CD14-positive monocyte (primary cell): ENCODE data around the gene BBS9. TPM values are rescaled to one million over a fixed set of nuclear protein-coding genes. Genes with fewer than 3 reads are reported as not detected.

Experiments
- DNase-seq, 3 donors: peaks; one replicate each; pipeline ENCODE4 v3.0.0-alpha.2; 2011 to 2022
- H2AFZ ChIP-seq: 2 replicates; pipeline ENCODE4 v1.6.0; 2012; ENCODE audit warnings: mild to moderate bottlenecking, low read depth, low read length, inconsistent platforms; ENCODE audit not compliant: insufficient read depth, poor library complexity, severe bottlenecking
- H3K27ac ChIP-seq, 2 donors: 1 replicate in 1 of 2; 2 replicates in 1 of 2; pipeline ENCODE4 v1.5.1; 2012 to 2013; ENCODE audit warnings: low read length in 2 of 2, control low read depth in 1 of 2, inconsistent platforms in 1 of 2, low read depth in 1 of 2, mild to moderate bottlenecking in 1 of 2
- H3K27me3 ChIP-seq, 2 donors: one replicate each; pipeline versions ENCODE4 v1.6.0 to v1.6.1; 2011 to 2013; ENCODE audit warnings: low read length in 2 of 2; ENCODE audit not compliant: control insufficient read depth in 2 of 2, insufficient read depth in 2 of 2
- H3K36me3 ChIP-seq, 2 donors: replicated peaks in 1 of 2; 1 replicate in 1 of 2; 2 replicates in 1 of 2; pipeline versions ENCODE4 v1.5.1 to v1.6.1; 2012 to 2013; ENCODE audit warnings: low read length in 2 of 2, control low read depth in 1 of 2, inconsistent platforms in 1 of 2, mild to moderate bottlenecking in 1 of 2; ENCODE audit not compliant: insufficient read depth in 2 of 2, control insufficient read depth in 1 of 2
- H3K4me1 ChIP-seq, 2 donors: 1 replicate in 1 of 2; 2 replicates in 1 of 2; pipeline versions ENCODE4 v1.5.1 to v1.6.1; 2012 to 2013; ENCODE audit warnings: low read length in 2 of 2, control low read depth in 1 of 2, inconsistent platforms in 1 of 2, mild to moderate bottlenecking in 1 of 2, moderate library complexity in 1 of 2; ENCODE audit not compliant: insufficient read depth in 2 of 2, control insufficient read depth in 1 of 2
- H3K4me2 ChIP-seq: replicated peaks from 2 replicates; pipeline ENCODE3; 2012; ENCODE audit warnings: low read length, moderate library complexity, mild to moderate bottlenecking; ENCODE audit not compliant: poor library complexity, severe bottlenecking; ENCODE audit errors: extremely low read depth
- H3K4me3 ChIP-seq, 3 experiments: fragments of 200-600 bp in 1 of 3; sonication (generic) in 1 of 3; replicated peaks in 1 of 3; 1 replicate in 2 of 3; 2 replicates in 1 of 3; pipeline ENCODE4 v1.5.1; 2011 to 2013; ENCODE audit warnings: low read length in 3 of 3, mild to moderate bottlenecking in 3 of 3, control low read depth in 2 of 3, low read depth in 2 of 3, inconsistent platforms in 1 of 3, moderate library complexity in 1 of 3
- H3K79me2 ChIP-seq: 2 replicates; pipeline ENCODE4 v1.6.0; 2012; ENCODE audit warnings: mild to moderate bottlenecking, control low read depth, inconsistent platforms, low read length, moderate library complexity; ENCODE audit not compliant: insufficient read depth
- H3K9ac ChIP-seq: 2 replicates; pipeline ENCODE4 v1.6.0; 2017; ENCODE audit warnings: low read length, mild to moderate bottlenecking; ENCODE audit not compliant: insufficient read depth, poor library complexity, severe bottlenecking
- H3K9me3 ChIP-seq, 2 donors: replicated peaks in 1 of 2; 1 replicate in 1 of 2; 2 replicates in 1 of 2; pipeline versions ENCODE4 v1.5.1 to v1.6.1; 2012 to 2013; ENCODE audit warnings: low read length in 2 of 2, control low read depth in 1 of 2; ENCODE audit not compliant: control insufficient read depth in 1 of 2, insufficient read depth in 1 of 2
- H4K20me1 ChIP-seq: 2 replicates; pipeline ENCODE4 v1.6.0; 2012; ENCODE audit warnings: mild to moderate bottlenecking, low read length, control low read depth, moderate library complexity; ENCODE audit not compliant: insufficient read depth
- H3K27ac Mint-ChIP-seq, 7 donors: one replicate each; pipeline ENCODE4 v1.8.0; 2020; ENCODE audit warnings: mild to moderate bottlenecking in 7 of 7, mixed read lengths in 7 of 7, moderate library complexity in 6 of 7, inconsistent platforms in 2 of 7
- H3K27me3 Mint-ChIP-seq, 3 donors: one replicate each; pipeline ENCODE4 v1.8.0; 2021 to 2022; ENCODE audit warnings: low read depth in 3 of 3, mild to moderate bottlenecking in 3 of 3, mixed read lengths in 3 of 3, moderate library complexity in 3 of 3, inconsistent platforms in 1 of 3
- H3K36me3 Mint-ChIP-seq, 2 donors: one replicate each; pipeline ENCODE4 v1.8.0; 2020; ENCODE audit warnings: mixed read lengths in 2 of 2, inconsistent platforms in 1 of 2, mild to moderate bottlenecking in 1 of 2
- H3K4me1 Mint-ChIP-seq: one replicate; pipeline ENCODE4 v1.8.0; 2020; ENCODE audit warnings: mild to moderate bottlenecking, mixed read lengths
- H3K4me3 Mint-ChIP-seq, 2 donors: one replicate each; pipeline ENCODE4 v1.8.0; 2020; ENCODE audit warnings: mild to moderate bottlenecking in 2 of 2, mixed read lengths in 2 of 2, moderate library complexity in 1 of 2
- H3K9me3 Mint-ChIP-seq, 7 donors: one replicate each; pipeline ENCODE4 v1.8.0; 2020 to 2022; ENCODE audit warnings: mixed read lengths in 7 of 7, mild to moderate bottlenecking in 6 of 7, moderate library complexity in 6 of 7, inconsistent platforms in 2 of 7
- CTCF ChIP-seq: fragments of 200-600 bp; IDR thresholded peaks from one replicate; pipeline ENCODE4 v1.8.0; 2022; ENCODE audit warnings: antibody characterized with exemption, mild to moderate bottlenecking
- WGBS: methylation state at CpG from one replicate; pipeline ENCODE4 v1.1.5; 2013; ENCODE audit warnings: missing lambda C conversion rate; ENCODE audit not compliant: insufficient coverage; 5-methylcytosine and 5-hydroxymethylcytosine counted together
- intact Hi-C, 2 donors: fragments of 100-400 bp; cut with micrococcal nuclease; formaldehyde crosslinking; loops; one replicate each; pipeline versions ENCODE4 v1.15.0 to v1.15.1; 2023
- polyA plus RNA-seq, 3 donors: library from polyadenylated mRNA; depleted of rRNA in 1 of 3; unstranded in 2 of 3; stranded (reverse) in 1 of 3; fragments of 300-500 nt in 2 of 3; fragments of >200 nt in 1 of 3; fragmentation: Illumina TruSeq in 2 of 3; gene quantifications; 1 replicate in 2 of 3; 2 replicates in 1 of 3; pipeline ENCODE4 v1.2.3, GENCODE V29; 2012 to 2021

Gene BBS9
- polyA plus RNA-seq, 3 donors, result 4.9 to 7.5 (median 6.8) TPM

- H3K36me3 ChIP-seq, result no peaks in the 10 kb centered on the region
- no peaks in the 10 kb centered on the region for H3K4me1 ChIP-seq
- no peaks in the 10 kb centered on the region for H3K4me1 Mint-ChIP-seq
- peaks cover 12 to 24% (median 20%) of the 10 kb centered on the region in 7 donors for H3K9me3 Mint-ChIP-seq
- no peak for DNase-seq
- H3K27me3 ChIP-seq, result no peaks in the 10 kb centered on the region
- peaks cover 0 to 3% (median 0%) of the 10 kb centered on the region in 3 donors for H3K27me3 Mint-ChIP-seq
- no peak overlapping the region for H3K4me3 Mint-ChIP-seq
- no peak overlapping the region for H3K4me3 ChIP-seq
- H4K20me1 ChIP-seq, result no peaks in the 10 kb centered on the region
- peaks cover 0 to 7% of the 10 kb centered on the region in 2 donors for H3K9me3 ChIP-seq
- H3K27ac Mint-ChIP-seq, result peak overlapping the region in 1 of 7 donors; percentile 0
- WGBS, result no CpG with 5 or more reads among the region's 1 CpG
- intact Hi-C loops, result no loop called here
- no peak for TF ChIP-seq CTCF
- no peak overlapping the region for H3K27ac ChIP-seq
- H3K4me2 ChIP-seq, result no peak overlapping the region
- H3K36me3 Mint-ChIP-seq, result no peaks in the 10 kb centered on the region
- no peaks in the 10 kb centered on the region for H3K79me2 ChIP-seq
- H2AFZ ChIP-seq, result no peak overlapping the region
- H3K9ac ChIP-seq, result no peak overlapping the region
Observed at GRCh38 chr7:33410266-33410665, 280.9 kb downstream of the BBS9 start.

DNA sequence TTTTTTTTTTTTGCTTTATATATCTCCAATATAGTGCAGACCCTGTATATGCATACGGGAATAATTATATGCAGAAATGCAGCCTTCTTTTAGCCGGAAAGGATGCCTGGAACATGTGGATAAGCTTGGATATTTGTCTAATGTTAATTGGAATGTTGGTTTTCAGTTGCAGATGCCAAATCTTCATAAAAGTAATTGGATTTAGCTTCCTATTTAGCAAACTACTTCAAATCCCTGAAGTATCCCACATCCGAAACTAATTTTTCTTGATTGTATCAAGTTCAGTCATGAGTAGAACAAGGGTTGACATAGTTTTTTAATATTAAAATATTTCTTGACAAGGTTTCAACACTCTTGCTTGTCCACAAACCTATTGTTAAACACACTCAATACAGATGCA is 281.7 kb downstream of the BBS9 start:
- no peaks in the 10 kb centered on the region for H3K4me1 ChIP-seq
- TF ChIP-seq CTCF, result no peak
- H3K27me3 ChIP-seq, result no peaks in the 10 kb centered on the region
- no peaks in the 10 kb centered on the region for H4K20me1 ChIP-seq
- intact Hi-C loops, result no loop called here
- H3K79me2 ChIP-seq, result no peaks in the 10 kb centered on the region
- no peak for DNase-seq
- H2AFZ ChIP-seq, result no peak overlapping the region
- H3K4me1 Mint-ChIP-seq, result no peaks in the 10 kb centered on the region
- no peak overlapping the region for H3K9ac ChIP-seq
- H3K9me3 Mint-ChIP-seq, result peaks cover 12 to 21% (median 19%) of the 10 kb centered on the region in 7 donors
- H3K27ac ChIP-seq, result no peak overlapping the region
- H3K36me3 Mint-ChIP-seq, result no peaks in the 10 kb centered on the region
- no peak overlapping the region for H3K4me3 ChIP-seq
- H3K36me3 ChIP-seq, result no peaks in the 10 kb centered on the region
- H3K27ac Mint-ChIP-seq, result no peak overlapping the region
- peaks cover 0 to 3% (median 0%) of the 10 kb centered on the region in 3 donors for H3K27me3 Mint-ChIP-seq
- H3K9me3 ChIP-seq, result peaks cover 0 to 7% of the 10 kb centered on the region in 2 donors
- H3K4me3 Mint-ChIP-seq, result no peak overlapping the region
- H3K4me2 ChIP-seq, result no peak overlapping the region
- no CpG with 5 or more reads among the region's 3 CpGs for WGBS
